Stomach smooth muscle (tissue), 2 donors: Measurements from ENCODE around the gene BABAM1.
"Not testable (repeated sequence)": the region's sequence is repeated elsewhere in the genome, so short reads cannot be mapped to it uniquely, and the experiment has no call there.

Experiments
- H3K27ac ChIP-seq: one replicate; pipeline ENCODE4 v1.7.0; 2013; ENCODE audit warnings: mild to moderate bottlenecking, low read length, inconsistent platforms
- H3K27me3 ChIP-seq, 2 donors: one replicate each; pipeline ENCODE4 v1.7.0; 2013; ENCODE audit warnings: low read length in 2 of 2; ENCODE audit not compliant: insufficient read depth in 2 of 2, control insufficient read depth in 1 of 2
- H3K36me3 ChIP-seq, 2 donors: one replicate each; pipeline ENCODE4 v1.7.0; 2013; ENCODE audit warnings: low read length in 2 of 2; ENCODE audit not compliant: control insufficient read depth in 2 of 2, insufficient read depth in 2 of 2
- H3K4me1 ChIP-seq: one replicate; pipeline ENCODE4 v1.7.0; 2013; ENCODE audit warnings: low read length; ENCODE audit not compliant: control insufficient read depth, insufficient read depth
- H3K4me3 ChIP-seq, 2 donors: one replicate each; pipeline ENCODE4 v1.7.0; 2013; ENCODE audit warnings: low read length in 2 of 2
- H3K9ac ChIP-seq, 2 donors: one replicate each; pipeline ENCODE4 v1.7.0; 2013; ENCODE audit warnings: low read length in 2 of 2, mild to moderate bottlenecking in 1 of 2
- H3K9me3 ChIP-seq, 2 donors: one replicate each; pipeline ENCODE4 v1.7.0; 2013; ENCODE audit warnings: low read length in 2 of 2; ENCODE audit not compliant: control insufficient read depth in 2 of 2
- donor health status: healthy.
- donor health status: Pancreatic carcinoma.

BABAM1 gene

GRCh38 chr19:17294051-17294891 lies 27.0 kb downstream of the BABAM1 start:
- Histone ChIP-seq H3K27me3 (no peaks in the 10 kb centered on the region), H3K9ac (no peak overlapping the region), H3K27ac (no peak overlapping the region), H3K4me3 (no peak overlapping the region), H3K36me3 (peaks cover 3 to 10% of the 10 kb centered on the region in 2 donors), H3K9me3 (no peaks in the 10 kb centered on the region), H3K4me1 (peaks cover 9% of the 10 kb centered on the region)

DNA sequence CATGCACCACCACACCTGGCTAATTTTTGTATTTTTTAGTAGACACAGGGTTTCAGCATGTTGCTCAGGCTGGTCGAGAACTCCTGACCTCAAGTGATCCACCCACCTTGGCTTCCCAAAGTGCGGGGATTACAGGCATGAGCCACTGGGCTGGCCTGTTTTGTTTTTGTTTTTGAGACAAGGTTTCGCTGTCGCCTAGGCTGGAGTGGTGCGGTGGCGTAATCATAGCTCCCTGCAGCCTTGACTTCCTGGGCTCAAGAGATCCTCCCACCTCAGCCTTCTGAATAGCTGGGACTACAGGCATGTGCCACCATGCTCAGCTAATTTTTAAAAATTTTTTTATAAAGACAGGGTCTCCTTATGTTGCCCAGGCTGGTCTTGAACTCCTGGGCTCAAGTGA lies 28.3 kb downstream of the BABAM1 start:
- H3K9me3 ChIP-seq, H3K4me1 ChIP-seq, H3K9ac ChIP-seq, H3K27me3 ChIP-seq, H3K4me3 ChIP-seq, H3K27ac ChIP-seq: not testable (repeated sequence)
- peaks cover 3 to 10% of the 10 kb centered on the region in 2 donors for H3K36me3 ChIP-seq

- Histone ChIP-seq H3K27ac (no peak overlapping the region), H3K4me1 (peaks cover 9% of the 10 kb centered on the region), H3K27me3 (no peaks in the 10 kb centered on the region), H3K9me3 (no peaks in the 10 kb centered on the region), H3K4me3 (no peak overlapping the region), H3K36me3 (peaks cover 3 to 13% of the 10 kb centered on the region in 2 donors), H3K9ac (no peak overlapping the region)
Observed at GRCh38 chr19:17296273-17296672, 29.0 kb downstream of the BABAM1 start.

GRCh38 chr19:17296976-17297375 lies 29.7 kb downstream of the BABAM1 start:
- peaks cover 3 to 13% of the 10 kb centered on the region in 2 donors for H3K36me3 ChIP-seq

DNA sequence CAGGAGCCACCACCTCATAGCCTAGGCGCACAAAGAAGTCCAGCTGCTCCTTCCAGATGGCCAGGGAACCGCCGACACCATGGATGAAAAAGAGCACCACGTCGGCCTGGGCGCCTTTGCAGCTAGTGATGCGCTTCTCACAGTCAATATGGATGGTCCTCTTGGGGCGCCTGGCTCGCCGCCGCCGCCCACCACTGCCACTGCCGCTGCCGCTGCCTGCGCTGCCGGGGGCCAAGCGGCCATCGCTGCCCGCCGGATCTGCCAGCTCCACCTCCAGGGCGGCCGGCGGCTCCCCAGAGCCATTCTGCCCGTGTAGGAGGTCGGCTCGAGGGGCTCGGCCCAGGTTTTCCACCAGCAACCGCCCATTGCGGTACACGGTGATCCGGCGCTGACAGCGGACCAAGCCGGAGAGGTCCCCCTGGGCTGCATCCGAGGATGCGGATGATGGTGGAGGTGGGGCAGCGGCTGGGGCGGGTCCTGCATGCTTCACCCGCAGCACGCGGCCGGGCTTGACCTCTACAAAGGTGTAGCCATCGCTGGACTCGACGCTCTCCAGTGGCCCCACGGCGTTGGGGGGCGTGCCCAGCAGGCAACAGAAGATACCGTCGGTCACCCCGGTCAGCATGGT lies 33.9 kb downstream of the BABAM1 start:
- H3K9ac ChIP-seq, result no peak overlapping the region
- H3K27me3 ChIP-seq, result no peaks in the 10 kb centered on the region
- no peaks in the 10 kb centered on the region for H3K9me3 ChIP-seq
- H3K4me3 ChIP-seq, result no peak overlapping the region
- no peak overlapping the region for H3K27ac ChIP-seq
- H3K4me1 ChIP-seq, result peaks cover 38% of the 10 kb centered on the region
- peaks cover 3 to 9% of the 10 kb centered on the region in 2 donors for H3K36me3 ChIP-seq

More at GRCh38 chr19:17296976-17297375, 29.7 kb downstream of the BABAM1 start:
- H3K9me3 ChIP-seq, result no peaks in the 10 kb centered on the region
- H3K4me1 ChIP-seq, result peaks cover 13% of the 10 kb centered on the region
- H3K9ac ChIP-seq, result no peak overlapping the region
- H3K27ac ChIP-seq, result no peak overlapping the region
- no peak overlapping the region for H3K4me3 ChIP-seq
- H3K27me3 ChIP-seq, result no peaks in the 10 kb centered on the region

DNA sequence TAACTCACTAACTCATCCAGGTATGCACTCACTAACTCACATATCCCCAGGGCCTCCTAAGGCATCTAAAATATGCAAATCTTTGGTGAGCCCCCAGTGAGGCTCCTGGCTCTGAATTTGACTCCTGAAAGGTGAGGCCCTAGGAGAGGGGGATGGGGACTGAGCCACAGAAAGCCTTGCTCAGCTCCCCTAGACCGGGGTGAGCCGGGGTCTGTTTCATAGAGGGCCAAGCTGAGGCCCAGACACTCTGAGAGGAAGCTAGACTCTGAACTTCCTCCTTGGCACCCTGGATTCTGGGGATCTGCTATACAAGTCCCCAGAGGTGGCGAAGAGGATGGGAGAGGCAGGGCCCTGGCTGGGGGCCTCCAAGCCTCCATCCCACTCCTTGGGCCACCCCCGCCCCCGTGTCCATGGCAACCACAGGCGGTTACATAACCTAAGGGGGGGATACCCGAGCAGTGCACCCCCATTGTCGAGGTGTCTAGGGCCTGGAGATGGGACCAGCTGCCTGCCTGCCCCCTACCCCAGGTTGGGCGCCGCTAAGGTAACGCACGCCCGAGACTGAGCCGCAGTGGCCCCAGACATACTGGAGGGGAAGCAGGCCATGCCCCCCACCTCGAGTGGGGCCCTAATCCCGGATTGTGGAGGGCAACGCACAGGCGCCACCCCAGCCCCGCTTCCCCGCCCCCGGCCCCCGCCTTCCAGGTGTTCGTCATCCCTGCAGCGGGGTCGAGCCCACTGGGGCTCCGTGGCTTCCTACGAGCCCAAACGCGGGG lies 35.3 kb downstream of the BABAM1 start:
- H3K27ac ChIP-seq, result peak overlapping the region; percentile 90
- H3K9ac ChIP-seq, result peak overlapping the region; percentile 68 to 81

GRCh38 chr19:17303167-17303939 lies 36.1 kb downstream of the BABAM1 start, which contains the start of gene ABHD8:
Gene ABHD8, minus strand, starts transcription at chr19:17303425. Its CDS starts 1,809 bp downstream, at chr19:17301616.
- Histone ChIP-seq H3K4me3 (peak within 1 kb of the TSS; percentile 75 to 82), H3K9me3 (no peaks in the 10 kb centered on the region), H3K27ac (peak within 1 kb of the TSS; percentile 90), H3K36me3 (peaks cover 1 to 5% of the 10 kb centered on the region in 2 donors), H3K4me1 (peaks cover 48% of the 10 kb centered on the region), H3K27me3 (no peaks in the 10 kb centered on the region), H3K9ac (peak within 1 kb of the TSS; percentile 73 to 81)

More for the DNA sequence above, 35.3 kb downstream of the BABAM1 start:
- peak overlapping the region; percentile 75 to 82 for H3K4me3 ChIP-seq
- H3K36me3 ChIP-seq, result peaks cover 3 to 9% of the 10 kb centered on the region in 2 donors
- H3K4me1 ChIP-seq, result peaks cover 46% of the 10 kb centered on the region
- no peaks in the 10 kb centered on the region for H3K9me3 ChIP-seq
- H3K27me3 ChIP-seq, result no peaks in the 10 kb centered on the region

- Histone ChIP-seq H3K9ac (peak overlapping the region; percentile 44 to 73), H3K27me3 (no peaks in the 10 kb centered on the region), H3K36me3 (peaks cover 0 to 3% of the 10 kb centered on the region in 2 donors), H3K4me3 (peak overlapping the region; percentile 23 to 82), H3K27ac (peak overlapping the region; percentile 90), H3K4me1 (peaks cover 48% of the 10 kb centered on the region), H3K9me3 (no peaks in the 10 kb centered on the region)
Observed at GRCh38 chr19:17303940-17304267, 36.7 kb downstream of the BABAM1 start.

- H3K27me3 ChIP-seq, result no peaks in the 10 kb centered on the region
- H3K4me3 ChIP-seq, result peak overlapping the region; percentile 23 to 91
- peaks cover 51% of the 10 kb centered on the region for H3K4me1 ChIP-seq
- no peaks in the 10 kb centered on the region for H3K9me3 ChIP-seq
- peak overlapping the region; percentile 90 for H3K27ac ChIP-seq
- H3K9ac ChIP-seq, result peak overlapping the region; percentile 44 to 73
- peaks cover 0 to 3% of the 10 kb centered on the region in 2 donors for H3K36me3 ChIP-seq
Observed at GRCh38 chr19:17304386-17305215, 37.4 kb downstream of the BABAM1 start.
